IMR-90 (cell line): Measurements from ENCODE around the gene BTG4. TPM values are rescaled to one million over a fixed set of nuclear protein-coding genes. Genes with fewer than 3 reads are reported as not detected.

Experiments used
- MXI1 ChIP-seq: IDR thresholded peaks from 2 replicates; pipeline ENCODE4 v1.6.1; 2012; ENCODE audit warnings: low read depth, mild to moderate bottlenecking, low read length, moderate library complexity, borderline replicate concordance
- polyA plus RNA-seq, 3 experiments: library from polyadenylated mRNA; depleted of rRNA; stranded (reverse); fragments of >200 nt; gene quantifications; 2 replicates each; pipeline ENCODE4 v1.2.3, GENCODE V29; 2012; ENCODE audit warnings: low replicate concordance in 1 of 3
- total RNA-seq: library from RNA; depleted of rRNA; stranded (reverse); fragments of >200 nt; gene quantifications from 2 replicates; pipeline ENCODE4 v1.2.3, GENCODE V29; 2012
- TF ChIP-seq, protein P1 (sequence below): fragments of 150-350 bp; IDR thresholded peaks from 2 replicates; pipeline ENCODE4 v1.6.1; 2016; ENCODE audit warnings: low read depth, mild to moderate bottlenecking, low read length, moderate library complexity, borderline replicate concordance

Gene BTG4
- total and polyA plus RNA-seq, 2 of the 4 experiments (the other 2 are of a cell fraction), result not detected

DNA sequence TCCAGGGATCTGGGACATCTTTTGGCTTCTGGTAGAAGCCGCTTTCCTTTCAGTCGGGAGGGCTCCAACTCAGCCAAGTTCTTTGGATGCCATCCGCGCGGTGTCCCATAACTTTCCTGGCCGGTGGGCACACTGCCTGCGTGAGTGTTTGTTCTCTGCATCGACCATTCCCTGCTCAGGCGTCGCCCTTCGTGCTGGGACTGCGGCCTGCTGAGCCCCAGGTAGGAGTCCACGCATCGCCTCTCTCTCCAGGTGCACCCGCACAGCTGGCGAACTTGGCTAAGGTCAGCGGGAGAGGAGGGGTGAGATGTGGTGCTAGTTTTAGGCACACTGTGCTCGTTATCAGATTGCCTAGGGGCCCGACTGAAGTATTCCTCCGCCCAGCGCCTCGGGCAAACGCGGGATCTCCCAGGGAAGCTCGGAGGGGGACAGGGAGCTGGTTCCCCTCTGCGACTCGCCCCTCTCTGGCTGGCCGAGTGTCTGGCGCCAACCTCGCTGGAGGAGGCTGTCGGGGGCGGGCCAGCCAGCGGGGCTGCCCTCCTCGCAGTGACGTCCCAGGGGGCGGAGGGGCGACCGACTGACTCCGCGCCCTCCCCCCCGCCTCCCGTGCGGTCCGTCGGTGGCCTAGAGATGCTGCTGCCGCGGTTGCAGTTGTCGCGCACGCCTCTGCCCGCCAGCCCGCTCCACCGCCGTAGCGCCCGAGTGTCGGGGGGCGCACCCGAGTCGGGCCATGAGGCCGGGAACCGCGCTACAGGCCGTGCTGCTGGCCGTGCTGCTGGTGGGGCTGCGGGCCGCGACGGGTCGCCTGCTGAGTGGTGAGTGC, 28.1 kb upstream of the BTG4 start, which contains the start of gene LAYN (continued):
- TF ChIP-seq, protein P1, sequence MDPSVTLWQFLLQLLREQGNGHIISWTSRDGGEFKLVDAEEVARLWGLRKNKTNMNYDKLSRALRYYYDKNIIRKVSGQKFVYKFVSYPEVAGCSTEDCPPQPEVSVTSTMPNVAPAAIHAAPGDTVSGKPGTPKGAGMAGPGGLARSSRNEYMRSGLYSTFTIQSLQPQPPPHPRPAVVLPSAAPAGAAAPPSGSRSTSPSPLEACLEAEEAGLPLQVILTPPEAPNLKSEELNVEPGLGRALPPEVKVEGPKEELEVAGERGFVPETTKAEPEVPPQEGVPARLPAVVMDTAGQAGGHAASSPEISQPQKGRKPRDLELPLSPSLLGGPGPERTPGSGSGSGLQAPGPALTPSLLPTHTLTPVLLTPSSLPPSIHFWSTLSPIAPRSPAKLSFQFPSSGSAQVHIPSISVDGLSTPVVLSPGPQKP, result no peak
- peak; percentile 70 for TF ChIP-seq MXI1
